Measurements from ENCODE around the gene TMEM229B. TPM values are rescaled to one million over a fixed set of nuclear protein-coding genes. Genes with fewer than 3 reads are reported as not detected.

The TMEM229B gene
- total and polyA plus RNA-seq, 9 donors, result 1.2 to 11.9 (median 2.9) TPM

DNA sequence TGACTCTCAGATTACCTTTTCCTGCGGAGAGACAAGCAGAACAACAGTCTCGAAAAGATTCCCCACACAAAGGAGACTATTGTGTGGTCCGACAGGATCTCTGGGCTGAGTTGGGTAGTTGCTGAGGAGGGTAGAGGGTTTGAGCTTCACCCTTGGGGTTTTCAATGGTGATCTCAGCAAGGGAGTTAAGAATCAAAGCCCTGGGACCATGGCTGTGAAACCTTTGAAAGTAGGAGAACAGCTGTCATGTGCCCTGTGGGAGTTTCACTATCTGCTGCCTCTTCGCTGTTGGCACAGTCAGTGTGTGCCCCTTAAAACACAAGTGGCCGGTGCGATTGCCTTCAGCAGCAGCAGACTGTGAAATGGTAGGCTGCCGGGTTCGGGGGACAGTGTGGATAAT, 62.4 kb downstream of the TMEM229B start:
- no peak for DNase-seq
- H3K27me3 ChIP-seq, result no peaks in the 10 kb centered on the region
- intact Hi-C loops (cut with DNase I), result loop anchor here in 3 of 4 donors (5.0 to 10.0 kb wide), 4 partner anchors 146 to 279 kb away; partner anchors contain the start of gene RDH12 (in 2 of the 3)
- no peak overlapping the region for H3K27ac ChIP-seq
- H3K36me3 ChIP-seq, result no peaks in the 10 kb centered on the region
- 67 to 86% (median 70%) methylated on average over 8 of the region's 8 CpGs for WGBS, 3 donors
- no peak for TF ChIP-seq EP300 (IDR thresholded peaks at IDR 0.05)
- no peak for TF ChIP-seq POLR2A (IDR thresholded peaks at IDR 0.05)
- TF ChIP-seq, protein P1, sequence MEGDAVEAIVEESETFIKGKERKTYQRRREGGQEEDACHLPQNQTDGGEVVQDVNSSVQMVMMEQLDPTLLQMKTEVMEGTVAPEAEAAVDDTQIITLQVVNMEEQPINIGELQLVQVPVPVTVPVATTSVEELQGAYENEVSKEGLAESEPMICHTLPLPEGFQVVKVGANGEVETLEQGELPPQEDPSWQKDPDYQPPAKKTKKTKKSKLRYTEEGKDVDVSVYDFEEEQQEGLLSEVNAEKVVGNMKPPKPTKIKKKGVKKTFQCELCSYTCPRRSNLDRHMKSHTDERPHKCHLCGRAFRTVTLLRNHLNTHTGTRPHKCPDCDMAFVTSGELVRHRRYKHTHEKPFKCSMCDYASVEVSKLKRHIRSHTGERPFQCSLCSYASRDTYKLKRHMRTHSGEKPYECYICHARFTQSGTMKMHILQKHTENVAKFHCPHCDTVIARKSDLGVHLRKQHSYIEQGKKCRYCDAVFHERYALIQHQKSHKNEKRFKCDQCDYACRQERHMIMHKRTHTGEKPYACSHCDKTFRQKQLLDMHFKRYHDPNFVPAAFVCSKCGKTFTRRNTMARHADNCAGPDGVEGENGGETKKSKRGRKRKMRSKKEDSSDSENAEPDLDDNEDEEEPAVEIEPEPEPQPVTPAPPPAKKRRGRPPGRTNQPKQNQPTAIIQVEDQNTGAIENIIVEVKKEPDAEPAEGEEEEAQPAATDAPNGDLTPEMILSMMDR (IDR thresholded peaks at IDR 0.05), result no peak
- no peak overlapping the region for H3K4me3 ChIP-seq
- no peaks in the 10 kb centered on the region for H3K4me1 ChIP-seq (ENCODE audit: insufficient read depth)
- H3K9me3 ChIP-seq, result no peaks in the 10 kb centered on the region

DNA sequence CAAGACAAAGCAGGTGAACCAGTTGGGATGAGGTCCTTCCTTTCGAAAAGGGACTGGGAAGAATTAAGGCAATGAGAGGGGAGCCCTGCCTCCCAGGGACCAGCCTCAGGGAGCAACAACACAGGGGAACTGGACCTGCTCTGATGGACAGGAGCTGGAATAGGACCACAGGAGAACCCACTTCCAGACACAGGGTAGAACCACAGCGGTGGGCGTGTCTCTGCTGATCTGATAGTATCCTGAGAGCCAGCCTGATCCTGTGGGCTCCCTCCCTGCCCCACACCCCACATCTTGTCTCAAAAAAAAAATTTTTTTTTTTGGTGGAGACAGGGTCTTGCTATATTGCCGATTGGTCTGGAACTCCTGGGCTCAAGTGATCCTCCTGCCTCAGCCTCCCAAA, 62.9 kb downstream of the TMEM229B start:
- intact Hi-C loops (cut with DNase I), result loop anchor here in 3 of 4 donors (5.0 to 10.0 kb wide), 4 partner anchors 147 to 279 kb away; partner anchors contain the start of gene RDH12 (in 2 of the 3)
- TF ChIP-seq POLR2A (IDR thresholded peaks at IDR 0.05), result no peak
- no peak for TF ChIP-seq EP300 (IDR thresholded peaks at IDR 0.05)
- TF ChIP-seq, protein P1 (IDR thresholded peaks at IDR 0.05), result no peak
- Histone ChIP-seq H3K27me3 (no peaks in the 10 kb centered on the region), H3K27ac (no peak overlapping the region), H3K36me3 (no peaks in the 10 kb centered on the region), H3K9me3 (no peaks in the 10 kb centered on the region), H3K4me1 (ENCODE audit: insufficient read depth) (no peaks in the 10 kb centered on the region), H3K4me3 (no peak overlapping the region)
- DNase-seq, result no peak
- WGBS, 3 donors, result 82 to 85% (median 83%) methylated on average over 4 of the region's 4 CpGs

DNA sequence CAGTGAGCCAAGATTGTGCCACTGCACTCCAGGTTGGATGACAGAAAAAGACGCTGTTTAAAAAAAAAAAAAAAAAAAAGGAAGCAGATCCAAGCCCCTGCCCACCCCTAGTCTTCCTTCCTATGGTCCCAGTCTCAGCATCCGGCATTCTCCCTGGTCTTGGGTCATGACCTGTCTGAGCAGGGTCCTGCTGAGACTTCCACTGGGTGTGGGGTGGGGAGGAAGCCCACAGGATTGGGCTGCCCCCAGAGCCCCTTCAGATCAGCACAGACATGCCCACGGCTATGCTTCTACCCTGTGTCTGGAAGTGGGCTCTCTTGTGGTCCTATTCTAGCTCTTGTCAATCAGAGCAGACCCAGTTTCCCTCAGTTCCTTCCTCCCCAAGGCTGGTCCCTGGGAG, 64.0 kb downstream of the TMEM229B start:
- Histone ChIP-seq H3K36me3 (no peaks in the 10 kb centered on the region), H3K27ac (no peak overlapping the region), H3K4me1 (ENCODE audit: insufficient read depth) (no peaks in the 10 kb centered on the region), H3K4me3 (no peak overlapping the region), H3K9me3 (no peaks in the 10 kb centered on the region), H3K27me3 (no peaks in the 10 kb centered on the region)
- intact Hi-C loops (cut with DNase I), result loop anchor here in 3 of 4 donors (10.0 kb wide), 2 partner anchors 150 to 280 kb away; partner anchors contain the start of gene RDH12 (in 1 of the 3)
- 41 to 59% (median 55%) methylated on average over 3 of the region's 3 CpGs for WGBS, 3 donors
- TF ChIP-seq, protein P1 (IDR thresholded peaks at IDR 0.05), result no peak
- TF ChIP-seq POLR2A (IDR thresholded peaks at IDR 0.05) (no peak), EP300 (IDR thresholded peaks at IDR 0.05) (no peak)
- no peak for DNase-seq

DNA sequence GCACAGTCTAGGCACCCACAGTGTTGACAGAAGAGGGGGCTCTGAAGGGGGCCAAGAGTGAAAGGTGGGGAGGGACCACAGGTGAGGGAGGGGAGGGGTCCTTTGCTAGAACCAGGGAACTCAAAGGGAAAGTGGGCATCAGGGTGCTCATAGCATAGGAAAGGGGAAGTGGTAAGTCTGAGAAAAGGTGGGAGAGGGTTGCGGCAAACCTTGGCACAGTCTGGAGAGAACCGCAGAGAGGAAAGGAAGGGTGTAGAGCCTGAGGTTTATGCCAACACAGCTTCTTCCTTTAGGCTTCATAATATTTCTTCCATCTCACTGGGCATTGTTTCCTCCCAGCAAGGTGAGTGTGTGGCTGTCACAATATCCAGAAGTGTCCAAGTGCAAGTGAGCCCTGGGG, 65.1 kb downstream of the TMEM229B start:
- Histone ChIP-seq H3K4me1 (ENCODE audit: insufficient read depth) (no peaks in the 10 kb centered on the region), H3K36me3 (no peaks in the 10 kb centered on the region), H3K9me3 (no peaks in the 10 kb centered on the region), H3K4me3 (no peak overlapping the region), H3K27ac (no peak overlapping the region), H3K27me3 (no peaks in the 10 kb centered on the region)
- intact Hi-C loops (cut with DNase I), result loop anchor here in 3 of 4 donors (10.0 kb wide), 2 partner anchors 151 to 281 kb away; partner anchors contain the start of gene RDH12 (in 1 of the 3)
- DNase-seq, result no peak
- TF ChIP-seq, protein P1 (IDR thresholded peaks at IDR 0.05), result no peak
- TF ChIP-seq EP300 (IDR thresholded peaks at IDR 0.05), result no peak
- no peak for TF ChIP-seq POLR2A (IDR thresholded peaks at IDR 0.05)
- WGBS, 3 donors, result 78 to 82% (median 80%) methylated on average over 2 of the region's 2 CpGs
